Mesenteric fat pad (tissue), 1 donor: ENCODE data around the gene SMU1. TPM values are rescaled to one million over a fixed set of nuclear protein-coding genes. Genes with fewer than 3 reads are reported as not detected.

Experiments
- DNase-seq: peaks from one replicate; pipeline ENCODE4 v3.0.0-alpha.2; 2020; ENCODE audit warnings: low spot score
- long read RNA-seq: library from polyadenylated mRNA; unstranded; transcript quantifications from one replicate; pipeline ENCODE4 v2.0.0, GENCODE V29; 2020
- total RNA-seq: library from RNA; stranded (reverse); fragmentation: NEBNext Ultra II Directional; extraction: Animal tissue kit (Norgen Biotek cat#: 25700); gene quantifications from one replicate; pipeline ENCODE4 v1.2.1, GENCODE V29; 2021
- donor health status: DM: yes; HTN: yes; CAD: no.

SMU1 gene
- 17.6 TPM for total RNA-seq
- long read RNA-seq, full-length matches to known transcripts = 104 of 130 reads
- long read RNA-seq, partial matches to known transcripts = 16 of 130 reads
- long read RNA-seq, other reads (novel, unspliced or antisense) = 10 of 130 reads

DNA sequence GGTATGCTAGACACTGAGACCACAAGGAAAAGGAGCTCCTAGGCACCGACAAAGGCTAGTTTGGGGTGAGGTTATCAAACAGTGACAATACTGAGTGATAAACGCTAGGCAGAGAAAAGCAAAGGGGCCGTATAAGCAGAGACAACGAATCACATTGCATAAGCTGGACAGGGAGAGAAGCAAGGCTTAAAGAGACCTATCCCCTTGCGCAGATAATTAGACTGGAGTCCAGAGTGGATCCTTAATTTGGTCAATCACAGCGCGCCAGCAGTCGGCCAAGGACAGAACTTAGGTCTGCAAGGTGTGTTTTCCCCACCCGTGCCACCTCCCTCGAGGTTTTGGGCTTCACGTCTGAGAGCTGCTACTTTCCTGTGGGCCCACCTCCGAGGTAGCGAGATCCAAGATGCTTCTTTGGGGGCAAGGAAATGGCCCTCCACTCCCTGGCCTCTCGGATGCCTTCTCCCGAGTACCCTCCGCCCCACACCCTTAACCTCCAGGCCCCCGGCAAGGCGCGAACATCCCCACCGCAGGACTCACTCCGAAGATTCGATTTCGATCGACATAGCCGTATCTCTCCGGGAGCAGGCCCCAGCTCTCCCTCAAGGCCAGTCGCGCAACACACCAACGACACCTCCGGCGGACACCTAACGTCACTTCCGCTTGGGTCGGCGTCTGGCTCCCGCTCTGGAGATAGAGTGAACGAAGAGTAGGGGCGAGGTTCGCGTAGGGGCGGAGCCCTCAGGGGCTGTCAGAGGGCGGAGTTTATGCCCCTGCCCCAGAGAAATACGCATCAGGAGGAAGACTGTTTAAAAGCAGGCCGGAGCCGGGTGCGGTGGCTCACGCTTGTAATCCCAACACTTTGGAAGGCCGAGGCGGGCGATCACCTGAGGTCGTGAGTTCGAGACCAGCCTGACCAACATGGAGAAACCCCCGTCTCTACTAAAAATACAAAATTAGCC lies at the start of gene SMU1:
TSS of gene SMU1 (minus strand) at position 629 of the 959 bp plus-strand sequence. CDS start at position 563, 66 bp downstream.
- peak; percentile 99 for DNase-seq

DNA sequence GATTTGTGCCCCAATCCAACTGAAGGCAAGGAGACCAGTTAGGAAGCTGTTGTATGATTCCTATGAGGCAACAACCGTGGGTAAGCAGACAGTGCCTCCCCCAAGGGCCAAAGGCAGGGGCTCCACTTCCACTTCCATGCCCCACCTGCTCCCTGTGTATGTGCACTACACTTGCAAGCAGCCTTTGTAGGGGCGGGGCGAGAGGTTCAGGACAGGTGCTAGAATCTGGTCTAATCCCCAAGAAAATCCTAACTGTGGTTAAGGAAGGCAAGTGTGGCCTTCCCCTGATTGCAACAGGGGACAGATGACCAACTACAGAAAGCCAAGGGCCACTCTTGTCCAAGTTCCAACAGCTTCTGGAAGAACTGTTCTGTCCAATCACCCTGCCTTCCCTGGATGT lies 49.0 kb upstream of the SMU1 start:
- DNase-seq = no peak

DNA sequence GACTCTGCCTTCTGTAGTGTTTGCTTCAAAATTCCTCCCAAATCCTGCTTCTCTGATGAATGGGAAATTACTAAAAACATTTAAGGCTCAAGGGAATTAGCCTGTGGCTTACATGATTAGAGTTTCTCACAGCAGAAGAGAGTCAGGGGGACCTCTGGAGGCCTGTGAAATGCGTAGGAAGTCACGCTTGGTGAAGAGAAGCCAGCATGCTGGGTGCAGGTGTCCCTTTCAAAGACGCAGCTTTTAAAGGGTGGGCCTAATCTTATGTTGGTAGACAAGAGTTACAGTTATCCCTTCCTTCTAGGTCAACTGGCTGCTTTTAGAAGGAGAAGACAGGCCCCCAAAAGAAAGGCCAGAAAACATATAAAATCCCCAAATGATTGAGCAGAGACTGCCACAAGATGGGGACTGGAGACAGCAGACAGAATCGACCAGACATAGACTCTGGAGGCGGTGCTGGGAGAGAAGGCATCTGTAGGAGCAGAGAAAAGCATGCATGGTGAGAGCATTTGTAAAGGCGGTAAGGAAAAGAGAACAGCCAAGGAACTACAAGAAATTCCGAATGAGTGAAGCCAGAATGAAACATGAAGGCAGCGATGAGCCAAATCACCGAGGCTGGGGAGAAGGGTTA lies 48.4 kb upstream of the SMU1 start:
- DNase-seq = no peak

DNA sequence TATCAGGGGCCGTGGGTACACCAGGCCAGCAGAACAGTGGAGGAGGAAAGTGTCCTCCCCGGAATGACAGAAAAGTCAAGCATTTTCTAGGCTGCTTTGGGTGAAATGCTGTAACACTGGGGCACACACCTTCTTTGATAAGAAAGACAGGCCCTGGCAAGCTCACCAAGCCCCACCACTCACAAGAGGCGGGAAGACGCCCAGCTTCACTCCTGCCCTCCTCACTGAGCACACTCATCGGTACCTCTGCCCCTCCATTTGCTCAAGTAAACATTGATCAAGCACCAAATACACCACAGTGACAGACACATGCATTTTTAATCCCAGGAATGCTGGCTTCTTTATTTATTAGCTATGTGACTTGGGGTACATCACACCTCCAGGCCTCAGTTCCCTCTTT lies 47.6 kb upstream of the SMU1 start:
- DNase-seq = no peak

DNA sequence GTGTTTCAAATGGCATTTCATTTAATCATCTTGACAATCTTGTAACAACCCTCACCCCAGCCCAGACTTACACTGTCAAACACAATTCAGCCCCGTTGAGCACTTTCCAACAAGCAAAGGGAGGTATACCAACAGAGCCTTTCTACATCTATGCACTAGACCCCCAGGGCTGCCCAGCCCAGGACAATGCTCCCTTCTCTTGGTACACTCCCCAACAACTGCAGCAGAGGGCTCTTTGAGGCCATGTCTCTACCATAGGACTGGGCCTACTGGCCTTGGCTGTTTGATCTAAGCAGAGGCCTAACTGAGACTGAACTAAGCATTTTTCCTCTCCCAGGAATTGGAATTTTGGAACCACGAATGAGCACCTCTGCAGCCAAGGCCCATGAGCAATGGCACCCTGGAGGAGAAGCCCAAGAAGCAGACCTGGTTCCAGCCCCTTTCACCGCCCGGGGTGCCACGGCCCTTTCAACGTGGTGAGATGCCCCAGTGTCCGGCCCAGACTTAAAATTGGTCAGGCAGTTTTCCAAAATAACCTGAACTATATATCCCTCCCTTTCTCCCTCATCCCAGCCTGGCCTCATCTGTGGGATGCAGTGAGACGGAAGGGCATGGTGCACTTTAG lies 47.0 kb upstream of the SMU1 start:
- DNase-seq = no peak

DNA sequence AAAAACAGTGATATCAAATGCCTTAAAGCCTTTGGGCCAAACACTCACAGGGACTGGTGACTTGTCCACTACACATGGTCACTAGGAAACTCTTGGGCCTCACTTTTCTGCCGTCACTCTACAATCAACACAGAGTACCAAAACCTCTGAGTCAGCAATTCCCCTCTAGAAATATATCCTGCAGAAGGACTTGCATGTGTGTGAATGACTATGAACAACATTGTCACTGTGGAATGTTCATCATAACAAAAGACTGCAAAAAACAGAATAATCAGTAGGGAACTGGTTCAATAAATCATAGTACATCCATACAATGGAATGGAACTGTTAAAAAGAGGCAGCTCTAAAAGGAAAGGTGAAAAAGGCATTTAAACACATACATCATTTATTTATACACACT lies 44.1 kb upstream of the SMU1 start:
- no peak for DNase-seq

DNA sequence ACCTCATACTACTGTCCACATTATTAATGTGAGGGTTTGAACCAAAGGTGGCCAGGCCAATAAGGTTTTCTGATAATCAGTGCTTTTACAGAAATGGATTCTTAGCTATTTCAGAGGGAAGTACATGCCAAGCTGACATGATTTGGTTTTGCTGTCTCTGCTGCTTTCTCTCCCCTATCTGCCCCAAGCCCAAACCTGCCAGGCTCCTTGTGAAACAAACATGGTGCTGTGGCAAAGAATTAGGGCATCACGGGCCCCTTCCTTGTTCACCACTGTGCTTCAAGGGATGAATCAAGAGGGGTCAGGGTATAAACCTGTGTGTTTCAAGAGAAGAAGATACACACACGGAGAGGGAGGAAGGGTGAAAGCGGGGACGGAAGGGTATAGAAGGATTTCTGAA lies 41.3 kb upstream of the SMU1 start:
- no peak for DNase-seq

DNA sequence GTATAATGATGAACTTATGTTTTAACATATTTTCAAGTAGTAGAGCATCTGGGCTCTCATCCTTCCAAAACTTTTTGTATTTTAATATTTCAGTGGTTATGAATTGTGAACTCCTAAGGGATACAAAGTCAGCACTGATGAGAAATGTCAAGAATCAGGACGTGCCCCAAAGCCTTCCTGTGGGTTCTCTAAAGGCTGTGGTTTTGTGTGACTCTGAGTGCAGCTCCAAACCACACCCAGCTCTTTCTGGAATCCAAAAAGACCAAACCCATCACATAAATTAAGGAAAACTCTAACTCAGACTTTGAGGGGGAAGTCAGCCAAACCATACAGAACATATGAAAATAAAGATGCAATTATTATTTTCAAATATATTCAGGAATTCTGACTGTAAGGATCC lies 40.8 kb upstream of the SMU1 start:
- no peak for DNase-seq

DNA sequence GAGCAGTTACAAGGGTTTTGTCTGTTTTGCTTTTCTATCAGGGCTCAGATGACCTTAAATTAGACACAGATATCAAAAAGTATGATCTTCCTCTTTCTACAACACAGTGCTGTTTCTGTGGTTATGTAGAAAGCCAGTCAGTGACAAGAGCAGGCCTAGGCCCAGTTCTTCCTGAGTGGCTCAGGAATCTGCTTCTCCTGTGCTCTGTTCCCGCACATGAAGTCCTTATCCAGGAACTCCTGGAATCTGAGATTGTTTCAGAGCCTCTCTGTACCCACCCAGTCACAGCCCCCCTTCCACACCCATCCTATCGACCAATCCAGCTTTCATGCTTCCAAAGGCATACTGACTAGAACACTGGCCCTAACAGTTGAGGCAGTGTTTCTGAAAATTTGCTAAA lies 40.4 kb upstream of the SMU1 start:
- DNase-seq = no peak

DNA sequence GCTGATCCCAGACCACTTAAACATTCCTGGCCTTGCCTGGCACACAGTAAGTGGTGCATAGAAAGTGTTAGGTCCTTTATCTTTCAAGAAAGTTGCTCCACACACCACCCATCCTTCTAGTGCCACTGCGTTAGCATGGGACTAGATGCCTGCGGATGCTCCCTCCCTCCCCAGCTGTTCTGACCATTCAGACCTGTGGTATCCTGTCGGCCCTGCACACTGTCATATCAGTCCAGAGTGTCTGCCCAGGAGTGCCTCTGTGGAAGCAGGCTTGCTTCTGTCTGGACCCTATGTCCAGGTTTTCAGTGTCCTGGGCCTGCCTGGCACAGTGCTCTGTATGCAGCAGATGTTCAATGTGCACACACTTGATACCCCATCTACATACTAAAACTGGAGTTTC lies 38.3 kb upstream of the SMU1 start:
- no peak for DNase-seq

DNA sequence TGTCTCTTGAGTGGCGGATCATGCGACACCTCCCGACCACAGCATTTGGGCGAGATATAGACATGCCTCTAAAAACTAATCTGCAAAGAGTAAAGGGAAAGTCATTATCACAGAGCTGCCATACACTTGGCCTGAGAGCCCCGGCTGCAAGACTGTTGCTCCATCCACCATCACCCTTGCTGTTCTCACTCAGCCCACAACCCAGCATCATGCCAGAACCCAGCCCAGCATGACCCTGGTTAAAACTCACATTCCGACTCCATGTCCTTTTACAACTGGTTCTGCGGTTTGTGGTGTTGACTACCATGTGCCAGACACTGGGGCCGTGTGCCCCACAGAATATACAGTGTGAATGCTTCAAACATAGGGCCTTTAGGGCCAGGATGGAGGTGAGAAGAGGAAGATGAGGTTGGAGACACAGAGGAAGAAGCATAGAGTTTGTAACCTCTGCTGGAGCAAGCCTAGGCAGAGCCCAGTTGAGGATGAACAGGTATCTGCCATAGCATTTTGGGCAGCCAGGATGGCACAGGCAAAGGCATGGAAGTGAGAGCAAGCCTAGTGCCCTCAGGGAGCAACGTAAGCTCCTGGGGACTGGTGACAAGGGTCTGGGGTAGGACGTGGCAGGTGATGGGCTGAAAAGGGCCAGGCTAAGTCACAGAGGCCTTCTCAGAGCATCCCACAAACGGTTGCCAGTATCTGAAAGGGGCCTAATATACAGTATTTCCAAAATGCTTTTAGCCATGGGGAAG lies 37.5 kb upstream of the SMU1 start:
- no peak for DNase-seq

DNA sequence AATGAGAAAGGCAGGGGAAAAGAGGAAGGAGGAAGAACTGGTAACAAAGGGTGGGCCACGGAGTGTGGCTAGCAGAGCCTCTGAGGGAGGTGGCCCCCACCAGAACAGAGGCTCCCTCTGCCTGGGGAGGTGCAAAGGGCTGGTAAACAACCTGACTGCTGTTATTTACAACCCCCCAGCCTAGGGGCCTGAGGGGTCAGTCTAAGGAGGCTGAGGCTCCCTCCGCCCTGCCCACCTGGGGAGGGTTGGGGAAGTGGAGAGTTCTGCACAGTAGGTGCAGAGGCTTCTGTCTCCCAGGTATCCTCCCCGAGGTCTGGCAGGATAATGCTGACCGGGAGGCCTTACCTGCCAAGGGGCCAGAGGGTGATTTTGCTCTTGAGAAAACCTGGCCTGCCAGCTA lies 35.6 kb upstream of the SMU1 start:
- DNase-seq = no peak

DNA sequence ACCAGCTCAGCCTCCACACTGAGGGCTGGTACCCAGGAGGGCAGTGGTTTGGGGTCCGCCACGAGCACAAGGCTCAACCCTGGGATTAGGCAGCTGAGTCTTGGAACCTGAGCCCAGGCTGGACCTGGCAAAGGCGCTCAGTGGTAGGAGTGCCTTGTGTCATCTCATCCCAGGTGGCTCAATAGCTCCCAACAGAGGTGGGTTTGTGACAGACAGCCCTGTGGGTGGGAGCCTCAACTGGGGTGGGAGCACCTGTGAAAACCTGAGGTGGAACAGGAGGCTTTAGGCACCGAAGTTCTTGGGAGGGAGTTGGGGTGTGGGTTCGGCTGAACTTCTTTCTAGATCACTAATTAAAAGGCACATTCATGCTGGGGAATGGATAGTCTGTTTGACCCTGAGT lies 35.2 kb upstream of the SMU1 start:
- DNase-seq = no peak

DNA sequence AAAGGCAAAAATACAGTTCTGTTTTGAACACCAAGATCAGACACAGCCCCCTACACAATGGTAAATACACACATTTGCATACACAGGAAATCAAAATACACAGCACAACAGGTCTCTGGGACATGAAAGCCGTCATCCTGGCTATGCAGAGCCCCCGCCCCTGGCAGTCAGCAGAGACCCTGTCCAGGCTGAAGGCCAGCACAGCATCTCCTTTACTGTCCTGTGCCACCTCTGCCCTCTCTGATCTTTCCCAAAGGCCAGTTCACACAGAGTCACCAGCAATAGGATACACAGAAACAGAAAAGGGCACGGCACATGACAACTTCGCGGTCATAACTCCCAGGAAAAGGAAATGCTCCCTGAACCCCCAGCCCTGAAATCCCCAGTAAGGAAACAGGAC lies 34.2 kb upstream of the SMU1 start:
- no peak for DNase-seq

DNA sequence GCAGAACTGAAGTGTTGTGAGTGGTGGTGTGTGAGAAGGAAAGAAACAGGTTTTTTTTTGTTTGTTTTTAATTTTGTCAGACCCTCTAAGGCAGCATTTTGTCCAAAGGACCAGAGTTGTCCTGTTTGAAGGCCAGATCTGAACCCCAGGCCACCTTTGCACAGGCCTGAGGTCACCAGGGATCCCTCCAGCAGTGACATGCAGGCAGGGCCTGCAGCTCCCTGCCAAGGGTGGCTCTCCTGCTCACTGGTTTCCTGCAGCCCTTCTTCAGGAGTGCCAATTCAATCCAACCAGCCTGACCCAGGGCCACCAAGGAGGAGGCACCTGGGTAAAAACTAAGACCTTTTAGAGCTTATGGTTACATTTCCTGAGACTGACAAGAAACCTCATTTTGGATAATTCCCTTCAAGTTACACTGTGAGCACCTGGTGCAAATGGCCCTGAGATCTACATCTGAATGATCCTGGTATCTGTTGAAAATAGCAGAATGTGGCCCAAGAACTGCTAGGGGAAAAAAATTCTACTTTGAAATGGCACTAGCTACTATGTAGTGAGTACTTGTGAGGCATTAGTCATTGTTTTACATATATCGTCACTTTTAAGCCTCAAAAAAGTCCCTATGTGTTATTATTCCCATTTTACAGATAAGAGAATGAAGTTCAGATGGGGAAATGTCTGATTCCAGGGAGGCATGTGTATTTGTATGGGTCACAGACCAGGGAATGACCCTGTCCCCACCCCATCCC lies 33.5 kb upstream of the SMU1 start:
- no peak for DNase-seq

DNA sequence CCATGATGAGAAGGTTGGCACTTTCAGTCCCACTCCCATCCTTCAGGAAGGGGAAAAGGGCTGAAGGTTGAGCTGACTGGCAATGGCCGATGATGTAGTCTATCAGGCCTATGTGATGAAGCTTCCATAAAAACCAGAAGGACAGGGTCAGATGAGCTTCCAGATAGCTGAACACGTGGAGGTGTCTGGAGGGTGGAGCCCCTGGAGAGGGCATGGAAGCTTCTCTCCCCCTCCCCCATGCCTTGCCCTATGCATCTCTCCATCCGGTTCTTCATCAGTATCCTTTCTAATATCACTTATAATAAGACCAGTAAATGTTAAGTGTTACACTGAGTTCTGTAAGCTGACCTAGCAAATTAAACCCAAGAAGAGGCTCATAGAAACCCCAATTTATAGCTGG lies 32.6 kb upstream of the SMU1 start:
- no peak for DNase-seq

DNA sequence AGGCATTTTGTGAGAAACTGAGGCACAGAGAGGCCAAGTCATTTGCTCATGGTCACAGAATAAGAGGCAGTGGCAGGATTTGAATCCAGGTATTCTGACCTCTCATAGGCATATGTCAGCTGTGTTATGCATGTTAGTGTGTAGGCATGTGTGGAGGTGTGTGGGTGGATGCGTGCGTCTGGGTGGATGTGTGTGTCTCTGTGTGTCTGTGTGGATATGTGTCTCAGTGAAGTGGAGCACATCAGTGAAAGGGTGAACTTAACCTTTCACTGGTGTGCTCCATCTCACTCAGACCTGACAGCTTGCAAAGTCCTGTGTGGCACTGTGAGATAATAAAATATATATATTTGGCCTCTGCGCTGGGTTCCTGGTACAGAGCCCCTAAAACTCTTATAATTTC lies 32.0 kb upstream of the SMU1 start:
- DNase-seq = no peak

DNA sequence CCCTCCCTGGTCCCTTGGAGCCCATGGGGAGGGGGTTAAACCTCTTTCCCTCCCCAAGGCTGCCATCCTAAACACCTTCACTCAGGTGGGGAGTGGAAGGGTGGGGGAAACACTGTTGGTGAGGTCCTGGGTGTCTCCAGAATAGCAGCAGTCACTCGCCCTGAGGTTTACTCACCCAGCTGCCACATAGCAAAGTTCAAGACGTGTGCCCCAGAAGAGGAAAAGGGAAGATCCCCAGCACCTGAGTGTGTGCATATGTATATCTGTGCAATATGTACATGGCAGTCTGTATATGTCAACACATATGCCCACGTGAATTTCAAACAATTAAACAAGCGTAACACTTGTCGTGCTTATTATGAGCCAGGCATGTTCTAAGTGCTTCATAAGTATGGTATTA lies 31.3 kb upstream of the SMU1 start:
- no peak for DNase-seq

DNA sequence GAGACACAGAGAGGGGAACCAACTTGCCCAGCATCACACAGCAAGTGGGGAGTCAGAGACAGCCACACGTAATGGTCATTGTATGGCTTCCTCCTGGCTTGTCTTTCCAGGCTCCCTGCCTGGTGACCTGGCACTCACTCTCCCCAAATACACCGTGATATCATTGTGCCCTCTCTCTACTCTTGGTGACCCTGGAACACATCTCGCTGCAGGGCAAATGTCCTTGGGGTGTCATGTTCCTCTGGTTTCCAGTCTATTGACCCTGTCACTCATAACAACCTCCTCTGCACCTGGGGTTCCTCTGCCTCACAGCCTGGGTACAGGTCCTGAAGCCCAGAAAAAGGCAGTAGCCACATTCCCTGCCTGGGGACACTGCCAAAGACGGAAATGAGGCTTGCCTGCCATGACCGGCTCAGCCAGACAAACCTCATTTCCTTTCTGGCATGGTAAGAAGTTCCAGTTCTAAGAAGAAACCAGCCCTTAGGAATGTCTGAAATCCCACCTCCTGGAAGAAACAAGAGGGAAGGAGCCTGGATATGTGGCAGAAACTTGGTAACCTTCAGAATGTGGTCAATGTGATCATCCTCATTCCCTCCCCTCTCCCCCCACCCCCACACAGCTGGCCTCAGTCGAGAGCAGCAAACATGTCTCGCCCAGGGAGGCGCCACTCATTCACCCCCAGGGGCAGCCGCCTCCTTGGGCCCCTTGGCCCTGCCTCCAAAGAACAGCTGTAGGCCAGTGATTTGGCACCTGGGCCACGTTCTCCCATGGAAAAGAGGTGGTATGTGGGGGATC lies 30.6 kb upstream of the SMU1 start:
- DNase-seq = no peak

DNA sequence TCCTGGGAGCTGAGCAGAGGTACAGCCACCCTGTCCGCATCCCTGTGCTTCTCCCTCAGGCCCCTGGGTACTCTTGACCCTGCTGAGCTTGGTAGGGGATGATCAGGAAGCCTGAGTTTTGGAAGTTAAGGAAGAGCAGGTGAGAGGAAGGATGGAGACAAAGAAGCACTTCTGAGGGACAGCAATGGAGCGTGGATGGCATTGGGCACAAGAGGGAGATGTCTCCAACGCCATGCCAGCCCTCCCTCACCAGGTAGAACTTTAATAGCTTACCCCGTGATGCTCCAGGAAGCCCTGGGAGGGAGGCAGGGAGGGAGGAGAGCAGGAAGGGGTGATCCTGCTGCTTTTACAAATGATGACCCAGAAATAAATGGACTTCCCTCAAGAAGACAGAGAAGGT lies 29.9 kb upstream of the SMU1 start:
- DNase-seq = no peak
